Activated CD8-positive, alpha-beta T cell treated with anti-CD3 and anti-CD28 coated beads for 36 hours (primary cell): ENCODE data around the gene SRPX2. TPM values are rescaled to one million over a fixed set of nuclear protein-coding genes. Genes with fewer than 3 reads are reported as not detected.

Experiments used
- ATAC-seq: fragments of 200-7000 bp; cut with Tn5 transposase; one replicate; pipeline ENCODE4 v1.10.0; 2021; ENCODE audit warnings: mild to moderate bottlenecking, moderate library complexity
- CTCF ChIA-PET: fragments of 350-600 bp; sonication (Branson Sonifier 250); formaldehyde crosslinking; loops from one replicate; lab custom pipeline; 2021; ENCODE audit warnings: antibody characterized with exemption; lab: Charles Lee
- POLR2A ChIA-PET: fragments of 350-600 bp; sonication (Branson Sonifier 250); formaldehyde crosslinking; loops from one replicate; lab custom pipeline; 2021; ENCODE audit warnings: antibody characterized with exemption; lab: Charles Lee
- DNase-seq: peaks from one replicate; pipeline ENCODE4 v3.0.0-alpha.2; 2020
- H3K27ac Mint-ChIP-seq: one replicate; pipeline ENCODE4 v1.8.0; 2021; ENCODE audit warnings: mild to moderate bottlenecking, mixed read lengths
- H3K27me3 Mint-ChIP-seq: one replicate; pipeline ENCODE4 v1.8.0; 2021; ENCODE audit warnings: mixed read lengths
- H3K36me3 Mint-ChIP-seq: one replicate; pipeline ENCODE4 v1.8.0; 2021; ENCODE audit warnings: low read depth, mixed read lengths
- H3K4me1 Mint-ChIP-seq: one replicate; pipeline ENCODE4 v1.8.0; 2021; ENCODE audit warnings: low read depth, mixed read lengths
- H3K4me3 Mint-ChIP-seq: one replicate; pipeline ENCODE4 v1.8.0; 2021; ENCODE audit warnings: mild to moderate bottlenecking, moderate library complexity, mixed read lengths
- H3K9me3 Mint-ChIP-seq: one replicate; pipeline ENCODE4 v1.8.0; 2021; ENCODE audit warnings: mixed read lengths
- intact Hi-C: fragments of 100-400 bp; cut with micrococcal nuclease; formaldehyde crosslinking; loops from one replicate; pipeline ENCODE4 v1.10.0; 2022
- total RNA-seq, 2 experiments: library from RNA; stranded (reverse); gene quantifications; one replicate each; pipeline ENCODE4 v1.2.3, GENCODE V29; 2021
- TF ChIP-seq, protein P1 (sequence below): fragments of 200-600 bp; IDR thresholded peaks from one replicate; pipeline ENCODE4 v1.8.0; 2022; ENCODE audit warnings: antibody characterized with exemption, mild to moderate bottlenecking

SRPX2 gene
- total RNA-seq, 2 experiments from 2014 or later = not detected

DNA sequence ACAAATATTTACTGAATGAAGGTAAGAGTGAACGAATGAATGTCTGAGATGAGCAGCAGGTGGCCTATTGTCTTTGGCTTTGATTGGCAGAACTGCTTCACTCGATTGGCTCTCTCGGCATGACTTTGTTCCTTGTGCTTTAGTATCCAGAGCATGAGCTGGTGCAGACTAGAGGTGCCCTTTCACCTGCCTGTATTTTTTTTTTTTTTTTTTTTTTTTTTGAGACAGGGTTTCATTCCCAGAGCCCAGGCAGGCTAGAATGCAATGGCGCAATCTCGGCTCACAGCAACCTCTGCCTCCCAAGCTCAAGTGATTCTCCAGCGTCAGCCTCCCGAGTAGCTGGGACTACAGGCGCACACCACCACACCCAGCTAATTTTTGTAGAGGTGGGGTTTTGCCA is 38.9 kb downstream of the SRPX2 start:
- ChIA-PET POLR2A (no interaction called here), CTCF (interaction anchor here (1.0 to 9.6 kb wide), 3 partner anchors 8 to 86 kb away, joined by 3 to 172 read pairs (median 5); no protein-coding TSS in a partner anchor)
- peaks cover 15% of the 10 kb centered on the region for H3K4me1 Mint-ChIP-seq
- H3K27ac Mint-ChIP-seq = no peak overlapping the region
- TF ChIP-seq, protein P1, sequence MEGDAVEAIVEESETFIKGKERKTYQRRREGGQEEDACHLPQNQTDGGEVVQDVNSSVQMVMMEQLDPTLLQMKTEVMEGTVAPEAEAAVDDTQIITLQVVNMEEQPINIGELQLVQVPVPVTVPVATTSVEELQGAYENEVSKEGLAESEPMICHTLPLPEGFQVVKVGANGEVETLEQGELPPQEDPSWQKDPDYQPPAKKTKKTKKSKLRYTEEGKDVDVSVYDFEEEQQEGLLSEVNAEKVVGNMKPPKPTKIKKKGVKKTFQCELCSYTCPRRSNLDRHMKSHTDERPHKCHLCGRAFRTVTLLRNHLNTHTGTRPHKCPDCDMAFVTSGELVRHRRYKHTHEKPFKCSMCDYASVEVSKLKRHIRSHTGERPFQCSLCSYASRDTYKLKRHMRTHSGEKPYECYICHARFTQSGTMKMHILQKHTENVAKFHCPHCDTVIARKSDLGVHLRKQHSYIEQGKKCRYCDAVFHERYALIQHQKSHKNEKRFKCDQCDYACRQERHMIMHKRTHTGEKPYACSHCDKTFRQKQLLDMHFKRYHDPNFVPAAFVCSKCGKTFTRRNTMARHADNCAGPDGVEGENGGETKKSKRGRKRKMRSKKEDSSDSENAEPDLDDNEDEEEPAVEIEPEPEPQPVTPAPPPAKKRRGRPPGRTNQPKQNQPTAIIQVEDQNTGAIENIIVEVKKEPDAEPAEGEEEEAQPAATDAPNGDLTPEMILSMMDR = no peak
- H3K36me3 Mint-ChIP-seq = no peaks in the 10 kb centered on the region
- H3K9me3 Mint-ChIP-seq = no peaks in the 10 kb centered on the region
- ATAC-seq (no peak), DNase-seq (no peak)
- no peaks in the 10 kb centered on the region for H3K27me3 Mint-ChIP-seq
- H3K4me3 Mint-ChIP-seq = no peak overlapping the region
- intact Hi-C loops = no loop called here

DNA sequence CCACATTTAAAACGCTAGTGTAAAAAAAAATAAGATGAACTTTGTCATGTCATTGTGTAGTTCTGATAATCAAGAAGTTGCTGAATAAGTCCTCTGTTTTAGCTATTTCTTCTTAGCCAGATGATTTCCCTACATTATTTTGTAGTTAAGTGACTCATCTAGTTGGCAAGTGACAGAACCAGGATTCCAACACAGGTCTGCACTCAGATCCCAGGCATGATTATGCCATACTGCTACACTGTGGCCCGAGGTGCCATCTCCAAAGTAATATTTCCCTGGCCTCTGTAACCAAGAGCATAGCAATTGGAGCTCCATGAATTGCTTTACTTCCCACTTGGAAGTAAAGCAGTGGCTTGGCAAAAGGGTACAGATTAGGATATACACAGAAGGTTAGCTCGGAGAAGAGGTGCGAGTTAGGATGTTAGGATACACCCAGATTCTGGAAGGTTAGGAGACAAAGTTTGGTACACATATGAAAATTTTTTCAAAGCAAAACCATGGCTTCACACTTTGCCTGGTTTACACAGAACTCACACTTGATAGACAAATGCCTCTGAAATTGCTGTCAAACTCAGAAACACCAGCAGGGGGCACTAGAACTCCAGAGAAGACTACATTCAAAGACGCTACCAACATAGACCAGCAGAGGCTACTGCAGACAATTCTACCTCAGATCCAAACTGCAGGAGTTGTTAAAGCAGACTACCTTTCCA is 41.4 kb downstream of the SRPX2 start:
- no peak overlapping the region for H3K4me3 Mint-ChIP-seq
- no peaks in the 10 kb centered on the region for H3K36me3 Mint-ChIP-seq
- ChIA-PET POLR2A (interaction anchor here (0.6 kb wide), 1 partner anchor 365 kb away, joined by 4 read pairs; no protein-coding TSS in a partner anchor), CTCF (interaction anchor here (0.7 to 9.6 kb wide), 14 partner anchors 11 to 1233 kb away, joined by 3 to 172 read pairs (median 4); no protein-coding TSS in a partner anchor)
- no peaks in the 10 kb centered on the region for H3K9me3 Mint-ChIP-seq
- peaks cover 17% of the 10 kb centered on the region for H3K4me1 Mint-ChIP-seq
- TF ChIP-seq, protein P1 = peak; percentile 70
- no peak overlapping the region for H3K27ac Mint-ChIP-seq
- H3K27me3 Mint-ChIP-seq = peaks cover 2% of the 10 kb centered on the region
- ATAC-seq (peak; percentile 75), DNase-seq (peak; percentile 78)
- intact Hi-C loops = no loop called here

DNA sequence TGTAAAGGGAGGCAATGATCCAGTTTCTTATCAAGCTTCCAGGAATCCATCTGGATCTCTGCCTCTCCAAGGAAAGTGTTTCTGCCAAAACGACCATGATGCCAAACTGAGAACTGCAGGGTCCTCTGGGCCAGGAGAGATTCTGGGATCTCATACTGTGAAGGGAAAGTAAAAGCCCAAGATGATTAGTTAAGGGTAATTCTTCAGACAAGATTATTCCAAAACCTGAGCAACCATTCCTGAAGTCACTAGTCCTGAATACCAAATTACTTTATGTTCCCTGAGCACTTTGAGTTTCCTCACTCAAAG is 42.0 kb downstream of the SRPX2 start:
- intact Hi-C loops = no loop called here
- Mint-ChIP-seq H3K36me3 (no peaks in the 10 kb centered on the region), H3K27me3 (peaks cover 2% of the 10 kb centered on the region), H3K4me1 (peaks cover 17% of the 10 kb centered on the region), H3K9me3 (no peaks in the 10 kb centered on the region), H3K4me3 (no peak overlapping the region), H3K27ac (no peak overlapping the region)
- CTCF ChIA-PET = interaction anchor here (0.7 to 9.6 kb wide), 9 partner anchors 11 to 1233 kb away, joined by 3 to 172 read pairs (median 4); no protein-coding TSS in a partner anchor
- POLR2A ChIA-PET = no interaction called here
- no peak for DNase-seq
- ATAC-seq = no peak
- TF ChIP-seq, protein P1 = no peak

DNA sequence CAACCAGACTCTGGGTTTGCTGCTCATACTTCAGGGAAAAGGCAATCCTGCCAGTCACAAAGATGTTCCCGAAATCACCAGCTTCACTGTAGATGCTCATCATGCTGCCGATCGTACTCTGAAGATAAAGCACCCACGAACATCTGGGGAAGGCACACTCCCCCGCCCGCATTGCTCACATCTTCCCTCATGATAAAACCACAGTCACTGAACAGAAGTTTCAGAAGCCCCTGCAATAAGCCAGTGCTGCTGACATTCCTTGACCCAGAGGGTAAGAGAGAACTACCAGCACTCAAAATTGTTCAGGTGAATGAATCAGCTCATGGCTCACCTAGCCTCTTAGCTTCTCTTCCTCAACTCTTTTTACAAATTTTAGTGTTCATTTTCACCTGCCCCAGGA is 43.1 kb downstream of the SRPX2 start:
- Mint-ChIP-seq H3K9me3 (no peaks in the 10 kb centered on the region), H3K4me3 (no peak overlapping the region), H3K4me1 (peaks cover 17% of the 10 kb centered on the region), H3K27ac (no peak overlapping the region), H3K27me3 (peaks cover 2% of the 10 kb centered on the region), H3K36me3 (no peaks in the 10 kb centered on the region)
- ATAC-seq = peak; percentile 65
- DNase-seq = peak; percentile 70
- intact Hi-C loops = loop anchor here (1.0 kb wide), 1 partner anchor 81 kb away; no protein-coding TSS in a partner anchor
- ChIA-PET CTCF (interaction anchor here (0.9 to 9.6 kb wide), 6 partner anchors 10 to 175 kb away, joined by 3 to 172 read pairs (median 4); no protein-coding TSS in a partner anchor), POLR2A (interaction anchor here (0.9 kb wide), 2 partner anchors 10 to 81 kb away, joined by 3 to 5 read pairs; no protein-coding TSS in a partner anchor)
- TF ChIP-seq, protein P1 = no peak

DNA sequence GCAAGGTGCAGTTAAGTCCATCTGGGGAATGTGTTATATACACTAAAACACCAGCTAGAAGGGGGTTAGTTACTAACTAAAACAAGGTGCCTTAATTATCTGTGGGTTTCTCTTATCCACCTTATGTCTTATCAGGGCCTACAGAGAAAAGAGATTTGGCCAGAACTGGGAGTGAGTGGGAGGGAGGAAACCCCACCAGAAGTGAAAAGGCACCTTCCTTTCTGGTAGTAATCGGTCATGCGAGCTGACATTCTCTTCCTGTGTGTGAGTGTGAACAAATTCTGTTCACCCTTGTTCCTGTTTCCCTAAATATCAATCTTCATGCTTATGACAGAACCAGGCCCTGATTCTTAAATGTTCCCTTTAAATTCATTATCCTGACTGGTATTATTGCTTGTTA is 43.5 kb downstream of the SRPX2 start:
- ATAC-seq (peak; percentile 62), DNase-seq (peak; percentile 32)
- no peak overlapping the region for H3K4me3 Mint-ChIP-seq
- CTCF ChIA-PET = interaction anchor here (1.1 to 9.6 kb wide), 5 partner anchors 9 to 175 kb away, joined by 3 to 172 read pairs (median 5); no protein-coding TSS in a partner anchor
- H3K27ac Mint-ChIP-seq = no peak overlapping the region
- H3K36me3 Mint-ChIP-seq = no peaks in the 10 kb centered on the region
- TF ChIP-seq, protein P1 = no peak
- H3K4me1 Mint-ChIP-seq = peaks cover 17% of the 10 kb centered on the region
- H3K9me3 Mint-ChIP-seq = no peaks in the 10 kb centered on the region
- intact Hi-C loops = loop anchor here (1.0 kb wide), 1 partner anchor 81 kb away; no protein-coding TSS in a partner anchor
- POLR2A ChIA-PET = interaction anchor here (0.9 kb wide), 1 partner anchor 81 kb away, joined by 5 read pairs; no protein-coding TSS in a partner anchor
- peaks cover 3% of the 10 kb centered on the region for H3K27me3 Mint-ChIP-seq
